Tibial nerve (tissue), 4 donors: ENCODE measurements around the gene GAK. TPM values are rescaled to one million over a fixed set of nuclear protein-coding genes. Genes with fewer than 3 reads are reported as not detected.

ENCODE experiments used
- DNase-seq, 2 donors: peaks; one replicate each; pipeline ENCODE4 v3.0.0-alpha.2; 2019; ENCODE audit warnings: low spot score in 2 of 2
- H3K27ac ChIP-seq, 4 donors: fragments of 200-600 bp; sonication (generic) in 3 of 4; one replicate each; pipeline ENCODE4 v1.5.1; 2017 to 2019; ENCODE audit warnings: mild to moderate bottlenecking in 1 of 4
- H3K27me3 ChIP-seq, 2 donors: fragments of 200-600 bp; sonication (generic) in 1 of 2; one replicate each; pipeline versions ENCODE4 v1.5.1 to v1.6.0; 2017 to 2019
- H3K36me3 ChIP-seq, 3 donors: fragments of 200-600 bp; sonication (generic); one replicate each; pipeline ENCODE4 v1.5.1; 2018 to 2019
- H3K4me1 ChIP-seq, 4 donors: fragments of 200-600 bp; sonication (generic) in 3 of 4; one replicate each; pipeline ENCODE4 v1.5.1; 2017 to 2019
- H3K4me3 ChIP-seq, 4 donors: fragments of 200-600 bp; sonication (generic) in 3 of 4; one replicate each; pipeline ENCODE4 v1.5.1; 2017 to 2019; ENCODE audit warnings: mild to moderate bottlenecking in 1 of 4, moderate library complexity in 1 of 4
- H3K9me3 ChIP-seq, 4 donors: fragments of 200-600 bp; sonication (generic) in 3 of 4; one replicate each; pipeline ENCODE4 v1.5.1; 2017 to 2019
- CTCF ChIP-seq, 5 experiments: fragments of 200-600 bp in 3 of 5; fragments of 450-650 bp in 2 of 5; sonication (generic) in 3 of 5; IDR thresholded peaks; one replicate each; pipeline ENCODE4 v1.5.1; 2016 to 2019; ENCODE audit warnings: antibody characterized with exemption in 5 of 5, mild to moderate bottlenecking in 3 of 5, moderate library complexity in 2 of 5
- EP300 ChIP-seq, 2 donors: sonication (generic); formaldehyde crosslinking; IDR thresholded peaks; one replicate each; pipeline ENCODE4 v1.6.1; 2017; ENCODE audit warnings: antibody characterized with exemption in 2 of 2, mild to moderate bottlenecking in 1 of 2
- POLR2A ChIP-seq, 2 donors: fragments of 450-650 bp; IDR thresholded peaks; one replicate each; pipeline ENCODE4 v1.6.1; 2017; ENCODE audit warnings: antibody characterized with exemption in 2 of 2, mild to moderate bottlenecking in 2 of 2, moderate library complexity in 2 of 2
- WGBS, 2 donors: methylation state at CpG; one replicate each; pipeline ENCODE4 v1.1.5; 2018; 5-methylcytosine and 5-hydroxymethylcytosine counted together
- total RNA-seq, 4 donors: library from RNA; depleted of rRNA; stranded (reverse); fragments of >200 nt; gene quantifications; one replicate each; pipeline ENCODE4 v1.1.0, GENCODE V29; 2016

GAK gene
- total RNA-seq, 4 donors from 2014 or later: 92.3 to 177 (median 127) TPM

GRCh38 chr4:960140-960635, 28.1 kb upstream of the GAK start:
- Histone ChIP-seq H3K36me3 (peaks cover 0 to 100% (median 0%) of the 10 kb centered on the region in 3 donors), H3K9me3 (no peaks in the 10 kb centered on the region), H3K27ac (no peak overlapping the region), H3K27me3 (no peaks in the 10 kb centered on the region), H3K4me1 (no peaks in the 10 kb centered on the region), H3K4me3 (no peak overlapping the region)
- TF ChIP-seq POLR2A (IDR thresholded peaks at IDR 0.05): no peak
- no peak for TF ChIP-seq EP300 (IDR thresholded peaks at IDR 0.05)
- TF ChIP-seq CTCF (IDR thresholded peaks at IDR 0.05): no peak
- no peak for DNase-seq
- WGBS, 2 donors: 86 to 88% methylated on average over 8 to 15 of the region's 16 CpGs

- H3K36me3 ChIP-seq: peaks cover 0 to 100% (median 0%) of the 10 kb centered on the region in 3 donors
- 74 to 77% methylated on average over 21 to 24 of the region's 24 CpGs for WGBS, 2 donors
- no peak for DNase-seq
Observed at GRCh38 chr4:959338-960139, 27.4 kb upstream of the GAK start.

GRCh38 chr4:958696-959337, 26.7 kb upstream of the GAK start:
- H3K4me1 ChIP-seq: no peaks in the 10 kb centered on the region
- no peaks in the 10 kb centered on the region for H3K9me3 ChIP-seq
- peaks cover 0 to 100% (median 0%) of the 10 kb centered on the region in 3 donors for H3K36me3 ChIP-seq
- no peak for TF ChIP-seq POLR2A (IDR thresholded peaks at IDR 0.05)
- no peak for TF ChIP-seq EP300 (IDR thresholded peaks at IDR 0.05)
- no peak for TF ChIP-seq CTCF (IDR thresholded peaks at IDR 0.05)
- H3K4me3 ChIP-seq: no peak overlapping the region
- H3K27ac ChIP-seq: no peak overlapping the region
- no peaks in the 10 kb centered on the region for H3K27me3 ChIP-seq
- DNase-seq: no peak
- 75 to 76% methylated on average over 17 of the region's 17 CpGs for whole genome bisulfite sequencing, 2 donors

More at GRCh38 chr4:959338-960139, 27.4 kb upstream of the GAK start:
- H3K27me3 ChIP-seq: no peaks in the 10 kb centered on the region
- no peak for TF ChIP-seq CTCF (IDR thresholded peaks at IDR 0.05)
- no peak for TF ChIP-seq POLR2A (IDR thresholded peaks at IDR 0.05)
- TF ChIP-seq EP300 (IDR thresholded peaks at IDR 0.05): no peak
- H3K4me1 ChIP-seq: no peaks in the 10 kb centered on the region
- H3K9me3 ChIP-seq: no peaks in the 10 kb centered on the region
- no peak overlapping the region for H3K27ac ChIP-seq
- H3K4me3 ChIP-seq: no peak overlapping the region

DNA sequence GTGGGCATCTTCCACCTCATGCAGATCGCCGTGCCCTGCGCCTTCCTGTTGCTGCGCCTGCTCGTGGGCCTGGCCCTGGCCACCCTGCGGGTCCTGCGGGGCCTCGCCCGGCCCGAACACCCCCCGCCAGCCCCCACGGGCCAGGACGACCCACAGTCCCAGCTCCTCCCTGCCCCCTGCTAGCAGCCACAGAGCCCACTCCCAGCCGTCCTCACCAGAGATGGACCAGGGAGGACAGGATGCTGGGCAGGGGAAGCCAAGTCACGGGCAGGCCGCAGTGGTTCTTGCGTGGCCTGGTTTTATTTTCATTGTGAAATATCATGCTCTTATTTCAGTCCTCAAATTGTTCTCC, 26.2 kb upstream of the GAK start:
- no peak for TF ChIP-seq EP300 (IDR thresholded peaks at IDR 0.05)
- no peak for TF ChIP-seq POLR2A (IDR thresholded peaks at IDR 0.05)
- no peak for TF ChIP-seq CTCF (IDR thresholded peaks at IDR 0.05)
- DNase-seq: no peak
- Histone ChIP-seq H3K36me3 (peaks cover 0 to 100% (median 0%) of the 10 kb centered on the region in 3 donors), H3K9me3 (no peaks in the 10 kb centered on the region), H3K27me3 (no peaks in the 10 kb centered on the region), H3K4me3 (no peak overlapping the region), H3K4me1 (no peaks in the 10 kb centered on the region), H3K27ac (no peak overlapping the region)
- 83 to 88% methylated on average over 3 to 13 of the region's 17 CpGs for WGBS, 2 donors
